Upper lobe of left lung (tissue), 6 donors: Measurements from ENCODE around the gene MAP2K6. TPM values are rescaled to one million over a fixed set of nuclear protein-coding genes. Genes with fewer than 3 reads are reported as not detected.

Experiments
- ATAC-seq, 2 donors: fragments of 200-7000 bp; cut with Tn5 transposase; one replicate each; pipeline ENCODE4 v1.9.1; 2022; ENCODE audit warnings: mild to moderate bottlenecking in 2 of 2, moderate library complexity in 2 of 2; ENCODE audit not compliant: low FRiP score in 2 of 2
- DNase-seq, 2 donors: peaks; one replicate each; pipeline ENCODE4 v3.0.0-alpha.2; 2019 to 2020
- H3K27ac ChIP-seq, 4 donors: fragments of 200-600 bp; sonication (generic); one replicate each; pipeline ENCODE4 v1.5.1; 2016 to 2019
- H3K27me3 ChIP-seq, 4 donors: fragments of 200-600 bp; sonication (generic); one replicate each; pipeline ENCODE4 v1.5.1; 2017 to 2019
- H3K36me3 ChIP-seq, 4 donors: fragments of 200-600 bp; sonication (generic); one replicate each; pipeline ENCODE4 v1.5.1; 2016 to 2019
- H3K4me1 ChIP-seq, 4 donors: fragments of 200-600 bp; sonication (generic); one replicate each; pipeline ENCODE4 v1.5.1; 2018 to 2019
- H3K4me3 ChIP-seq, 4 donors: fragments of 200-600 bp; sonication (generic); one replicate each; pipeline ENCODE4 v1.5.1; 2017 to 2019; ENCODE audit warnings: mild to moderate bottlenecking in 2 of 4, moderate library complexity in 1 of 4
- H3K9me3 ChIP-seq, 4 donors: fragments of 200-600 bp; sonication (generic); one replicate each; pipeline ENCODE4 v1.5.1; 2018 to 2019
- CTCF ChIP-seq, 6 experiments: fragments of 450-650 bp in 4 of 6; fragments of 200-600 bp in 2 of 6; sonication (generic) in 2 of 6; IDR thresholded peaks; one replicate each; pipeline ENCODE4 v1.5.1; 2016 to 2019; ENCODE audit warnings: antibody characterized with exemption in 6 of 6
- EP300 ChIP-seq, 4 donors: sonication (generic); formaldehyde crosslinking; IDR thresholded peaks; one replicate each; pipeline ENCODE4 v1.5.1; 2017; ENCODE audit warnings: antibody characterized with exemption in 4 of 4, control low read depth in 2 of 4
- POLR2A ChIP-seq, 4 donors: fragments of 450-650 bp; IDR thresholded peaks; one replicate each; pipeline ENCODE4 v1.5.1; 2016 to 2017; ENCODE audit warnings: antibody characterized with exemption in 4 of 4, mild to moderate bottlenecking in 2 of 4
- POLR2AphosphoS5 ChIP-seq, 2 donors: sonication (generic); formaldehyde crosslinking; IDR thresholded peaks; one replicate each; pipeline ENCODE4 v1.5.1; 2017; ENCODE audit warnings: antibody characterized with exemption in 2 of 2
- whole genome bisulfite sequencing, 2 donors: methylation state at CpG; one replicate each; pipeline ENCODE4 v1.1.5; 2017 to 2018; 5-methylcytosine and 5-hydroxymethylcytosine counted together
- total RNA-seq, 6 donors: library from RNA; depleted of rRNA in 4 of 6; stranded (reverse); fragments of >200 nt in 4 of 6; gene quantifications; one replicate each; pipeline versions ENCODE4 v1.1.0 to v1.2.1, GENCODE V29; 2016 to 2021
- donor health status: DM: no; HTN: no; CAD: no; lungs with moderate emphysema.
- donor health status: DM: no; HTN: yes; CAD: no; lungs with severe emphysema.

Gene MAP2K6
- total RNA-seq, 6 donors from 2014 or later = 0.33 to 16.8 (median 5.9) TPM

- DNase-seq (no peak), ATAC-seq (no peak)
- Histone ChIP-seq H3K36me3 (no peaks in the 10 kb centered on the region), H3K27me3 (no peaks in the 10 kb centered on the region), H3K27ac (no peak overlapping the region), H3K4me1 (no peaks in the 10 kb centered on the region), H3K4me3 (no peak overlapping the region), H3K9me3 (peaks cover 0 to 5% (median 5%) of the 10 kb centered on the region in 4 donors)
- TF ChIP-seq CTCF (IDR thresholded peaks at IDR 0.05) = no peak
- no peak for TF ChIP-seq POLR2AphosphoS5 (IDR thresholded peaks at IDR 0.05)
- TF ChIP-seq POLR2A (IDR thresholded peaks at IDR 0.05) = no peak
- TF ChIP-seq EP300 (IDR thresholded peaks at IDR 0.05) = no peak
- 94 to 97% methylated on average over 1 of the region's 1 CpG for WGBS, 2 donors
Observed at GRCh38 chr17:69437475-69437874, 23.0 kb downstream of the MAP2K6 start.

GRCh38 chr17:69438776-69439175 lies 24.3 kb downstream of the MAP2K6 start:
- H3K9me3 ChIP-seq = peaks cover 0 to 5% (median 5%) of the 10 kb centered on the region in 4 donors
- ATAC-seq (no peak), DNase-seq (no peak)
- no peaks in the 10 kb centered on the region for H3K36me3 ChIP-seq
- WGBS, 2 donors = 74 to 92% methylated on average over 4 of the region's 4 CpGs
- TF ChIP-seq POLR2A (IDR thresholded peaks at IDR 0.05) (no peak), EP300 (IDR thresholded peaks at IDR 0.05) (no peak), CTCF (IDR thresholded peaks at IDR 0.05) (no peak), POLR2AphosphoS5 (IDR thresholded peaks at IDR 0.05) (no peak)
- no peaks in the 10 kb centered on the region for H3K27me3 ChIP-seq
- no peaks in the 10 kb centered on the region for H3K4me1 ChIP-seq
- H3K27ac ChIP-seq = no peak overlapping the region
- H3K4me3 ChIP-seq = no peak overlapping the region

DNA sequence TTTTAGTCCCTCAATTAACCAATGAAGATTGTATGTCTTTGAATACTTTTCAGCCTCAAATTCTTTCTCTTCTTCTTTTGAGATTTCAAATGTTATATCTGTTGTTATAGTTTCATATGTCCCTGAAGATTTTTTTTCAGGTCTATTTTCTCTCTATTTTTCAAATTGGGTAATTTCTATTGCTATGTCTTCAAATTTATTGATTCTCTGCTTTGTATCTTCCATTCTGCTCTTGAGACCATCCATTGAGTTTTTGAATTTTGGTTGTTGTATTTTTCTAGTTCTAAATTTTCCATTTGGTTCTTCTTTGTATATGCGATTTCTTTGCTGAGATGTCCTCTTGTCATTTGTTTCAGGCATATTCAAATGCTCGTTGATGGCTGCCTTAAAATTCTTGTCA lies 26.7 kb downstream of the MAP2K6 start:
- Histone ChIP-seq H3K27ac (no peak overlapping the region), H3K36me3 (no peaks in the 10 kb centered on the region), H3K27me3 (no peaks in the 10 kb centered on the region), H3K4me1 (no peaks in the 10 kb centered on the region), H3K9me3 (peaks cover 0 to 5% (median 5%) of the 10 kb centered on the region in 4 donors), H3K4me3 (no peak overlapping the region)
- TF ChIP-seq EP300 (IDR thresholded peaks at IDR 0.05) (no peak), POLR2A (IDR thresholded peaks at IDR 0.05) (no peak), CTCF (IDR thresholded peaks at IDR 0.05) (no peak), POLR2AphosphoS5 (IDR thresholded peaks at IDR 0.05) (no peak)
- DNase-seq (no peak), ATAC-seq (no peak)
- 99 to 100% methylated on average over 2 of the region's 2 CpGs for WGBS, 2 donors

DNA sequence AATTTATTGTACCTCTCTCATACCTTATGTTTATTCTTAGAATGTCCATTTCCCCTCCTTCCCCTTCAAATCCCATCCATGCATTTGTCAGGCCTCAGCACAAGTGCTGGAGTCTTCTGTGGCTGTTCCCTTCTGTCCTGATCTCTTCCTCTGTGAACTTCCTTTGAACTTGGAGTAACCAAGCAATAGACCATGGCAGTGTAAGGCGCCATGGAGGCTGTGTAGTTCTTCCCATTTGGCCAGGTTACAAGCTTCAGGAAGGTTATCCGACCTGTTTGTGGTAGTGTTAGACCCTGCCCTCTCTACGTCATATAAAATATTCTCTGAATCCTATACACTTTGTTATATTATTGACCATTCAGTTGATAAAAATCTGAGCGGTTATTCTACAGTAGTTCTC lies 28.6 kb downstream of the MAP2K6 start:
- Histone ChIP-seq H3K9me3 (peaks cover 0 to 5% (median 5%) of the 10 kb centered on the region in 4 donors), H3K27ac (no peak overlapping the region), H3K27me3 (no peaks in the 10 kb centered on the region), H3K4me3 (no peak overlapping the region), H3K36me3 (no peaks in the 10 kb centered on the region), H3K4me1 (no peaks in the 10 kb centered on the region)
- ATAC-seq (no peak), DNase-seq (no peak)
- 92% methylated on average over 4 of the region's 4 CpGs for WGBS, 2 donors
- no peak for TF ChIP-seq POLR2AphosphoS5 (IDR thresholded peaks at IDR 0.05)
- no peak for TF ChIP-seq EP300 (IDR thresholded peaks at IDR 0.05)
- no peak for TF ChIP-seq CTCF (IDR thresholded peaks at IDR 0.05)
- no peak for TF ChIP-seq POLR2A (IDR thresholded peaks at IDR 0.05)

DNA sequence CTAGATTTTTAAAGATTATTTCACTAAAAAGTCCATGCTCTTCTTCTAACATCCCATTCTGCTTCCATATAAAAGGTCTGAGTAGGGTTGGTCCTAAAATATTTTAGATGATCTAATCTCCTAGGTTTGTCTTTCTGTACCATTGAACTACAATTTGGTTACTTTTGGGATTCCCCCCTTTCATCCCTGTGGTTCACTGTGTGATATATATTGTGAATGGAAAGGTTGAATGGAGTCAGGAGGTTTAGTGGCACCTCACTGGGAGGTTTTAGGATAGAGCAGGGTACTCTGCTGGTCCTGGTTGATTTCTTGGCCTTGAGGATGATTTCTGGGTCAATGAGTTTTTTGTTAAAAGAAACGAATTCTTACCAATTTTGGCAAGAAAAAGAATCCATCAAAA lies 29.5 kb downstream of the MAP2K6 start:
- WGBS, 2 donors = 60 to 65% methylated on average over 1 of the region's 1 CpG

More for the DNA sequence above, 29.5 kb downstream of the MAP2K6 start:
- Histone ChIP-seq H3K4me3 (no peak overlapping the region), H3K27ac (no peak overlapping the region), H3K4me1 (no peaks in the 10 kb centered on the region), H3K27me3 (no peaks in the 10 kb centered on the region), H3K36me3 (no peaks in the 10 kb centered on the region), H3K9me3 (peaks cover 0 to 5% (median 5%) of the 10 kb centered on the region in 4 donors)
- no peak for DNase-seq
- no peak for ATAC-seq
- TF ChIP-seq EP300 (IDR thresholded peaks at IDR 0.05) = no peak
- TF ChIP-seq POLR2A (IDR thresholded peaks at IDR 0.05) = no peak
- TF ChIP-seq CTCF (IDR thresholded peaks at IDR 0.05) = no peak
